Left lung (tissue), 10 donors: ENCODE measurements around the gene PSMD1. TPM values are rescaled to one million over a fixed set of nuclear protein-coding genes. Genes with fewer than 3 reads are reported as not detected.

Source experiments
- ATAC-seq: fragments of 200-7000 bp; cut with Tn5 transposase; one replicate; pipeline ENCODE4 v1.9.1; 2020; ENCODE audit warnings: moderate library complexity
- DNase-seq, 4 donors: peaks; one replicate each; pipeline ENCODE4 v3.0.0-alpha.2; 2013 to 2020
- H3K27ac ChIP-seq, 2 donors: fragments of 200-600 bp; sonication (generic) in 1 of 2; one replicate each; pipeline versions ENCODE4 v1.5.0 to v1.8.0; 2020 to 2021
- H3K27me3 ChIP-seq, 2 donors: fragments of 200-600 bp; sonication (generic) in 1 of 2; one replicate each; pipeline versions ENCODE4 v1.5.0 to v1.8.0; 2020 to 2021
- H3K36me3 ChIP-seq, 2 donors: fragments of 200-600 bp; sonication (generic) in 1 of 2; one replicate each; pipeline versions ENCODE4 v1.5.0 to v1.8.0; 2020 to 2021
- H3K4me1 ChIP-seq, 2 donors: fragments of 200-600 bp; one replicate each; pipeline ENCODE4 v1.8.0; 2021
- H3K4me3 ChIP-seq, 2 donors: fragments of 200-600 bp; sonication (generic) in 1 of 2; one replicate each; pipeline versions ENCODE4 v1.5.0 to v1.8.0; 2020 to 2021; ENCODE audit warnings: mild to moderate bottlenecking in 1 of 2
- H3K9me3 ChIP-seq, 2 donors: fragments of 200-600 bp; sonication (generic) in 1 of 2; one replicate each; pipeline versions ENCODE4 v1.5.0 to v1.8.0; 2020 to 2021
- CTCF ChIP-seq, 2 donors: fragments of 200-600 bp; sonication (generic) in 1 of 2; IDR thresholded peaks; one replicate each; pipeline versions ENCODE4 v1.5.0 to v1.8.0; 2021; ENCODE audit warnings: antibody characterized with exemption in 2 of 2
- intact Hi-C, 2 donors: fragments of 100-400 bp; cut with DNase I; formaldehyde crosslinking; loops; one replicate each; pipeline versions ENCODE4 v1.11.2 to v1.14.2; 2022
- polyA plus RNA-seq, 6 donors: library from polyadenylated mRNA; unstranded; fragments of 120-200 nt; gene quantifications; one replicate each; pipeline ENCODE4 v1.2.1, GENCODE V29; 2013; ENCODE audit not compliant: insufficient read length in 6 of 6
- total RNA-seq, 2 donors: library from RNA; stranded (reverse); fragmentation: NEBNext Ultra II Directional; extraction: Animal tissue kit (Norgen Biotek cat#: 25700); gene quantifications; one replicate each; pipeline ENCODE4 v1.2.1, GENCODE V29; 2021
- donor health status: DM: no; HTN: yes; CAD: no.
- donor health status: DM: no; HTN: no; CAD: no.

PSMD1 gene
- total and polyA plus RNA-seq, 8 donors: 62.9 to 118 (median 75.9) TPM

GRCh38 chr2:231169488-231169887 is 112.8 kb downstream of the PSMD1 start:
- ATAC-seq (no peak), DNase-seq (no peak)
- Histone ChIP-seq H3K27ac (no peak overlapping the region), H3K4me1 (peaks cover 6 to 8% of the 10 kb centered on the region in 2 donors), H3K36me3 (peaks cover 0 to 77% of the 10 kb centered on the region in 2 donors), H3K9me3 (no peaks in the 10 kb centered on the region), H3K4me3 (no peak overlapping the region), H3K27me3 (no peaks in the 10 kb centered on the region)
- TF ChIP-seq CTCF (IDR thresholded peaks at IDR 0.05): no peak
- intact Hi-C loops: no loop called here

DNA sequence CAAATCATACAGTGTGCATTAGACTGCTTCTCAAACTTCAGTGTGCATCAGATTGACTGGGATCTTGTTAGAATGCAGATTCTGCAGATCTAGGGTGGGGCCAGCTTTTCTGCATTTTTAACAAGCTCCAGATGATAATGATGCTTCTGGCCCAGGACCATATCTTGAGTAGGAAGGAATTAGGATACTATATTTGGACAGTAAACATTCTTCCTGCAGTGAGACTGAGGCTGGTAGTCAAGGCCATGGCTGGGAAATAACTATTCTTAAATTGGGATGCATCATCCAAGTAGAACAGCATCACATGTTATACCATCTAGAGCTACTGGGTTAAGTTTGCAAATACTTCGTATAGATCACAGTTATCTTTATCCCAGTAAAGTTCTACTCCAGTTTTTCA is 113.4 kb downstream of the PSMD1 start:
- ATAC-seq (peak; percentile 39), DNase-seq (no peak)
- peaks cover 0 to 76% of the 10 kb centered on the region in 2 donors for H3K36me3 ChIP-seq
- H3K4me3 ChIP-seq: no peak overlapping the region
- no peak overlapping the region for H3K27ac ChIP-seq
- H3K9me3 ChIP-seq: no peaks in the 10 kb centered on the region
- H3K27me3 ChIP-seq: no peaks in the 10 kb centered on the region
- intact Hi-C loops: no loop called here
- peaks cover 6 to 8% of the 10 kb centered on the region in 2 donors for H3K4me1 ChIP-seq
- no peak for TF ChIP-seq CTCF (IDR thresholded peaks at IDR 0.05)

GRCh38 chr2:231172025-231172424 is 115.4 kb downstream of the PSMD1 start:
- Histone ChIP-seq H3K27me3 (no peaks in the 10 kb centered on the region), H3K4me3 (no peak overlapping the region), H3K4me1 (peaks cover 6 to 8% of the 10 kb centered on the region in 2 donors), H3K36me3 (peaks cover 0 to 68% of the 10 kb centered on the region in 2 donors), H3K9me3 (no peaks in the 10 kb centered on the region), H3K27ac (no peak overlapping the region)
- TF ChIP-seq CTCF (IDR thresholded peaks at IDR 0.05): no peak
- DNase-seq (no peak), ATAC-seq (peak; percentile 39)
- intact Hi-C loops: no loop called here

DNA sequence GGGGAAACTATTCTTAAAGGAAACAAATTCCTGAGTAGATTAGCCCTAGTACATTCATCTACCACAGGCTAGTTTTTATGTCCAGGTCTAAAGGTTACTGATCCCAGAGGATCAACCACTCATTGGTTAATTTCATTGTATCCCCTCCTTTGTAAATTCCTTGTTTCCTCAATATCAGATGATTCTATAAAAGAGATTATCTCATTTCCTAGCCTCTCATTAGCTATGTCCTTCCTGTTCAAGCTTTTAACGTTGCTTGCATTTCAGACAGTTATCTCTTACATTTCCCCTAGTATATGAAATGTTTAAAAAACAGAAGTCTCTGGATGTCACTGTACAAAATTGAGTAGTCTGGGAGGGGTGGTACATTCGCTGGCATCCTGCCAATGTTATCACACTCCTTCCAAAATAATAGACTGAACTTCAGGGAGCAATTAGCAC is 117.6 kb downstream of the PSMD1 start:
- Histone ChIP-seq H3K4me1 (peaks cover 6 to 9% of the 10 kb centered on the region in 2 donors), H3K4me3 (no peak overlapping the region), H3K9me3 (no peaks in the 10 kb centered on the region), H3K27me3 (no peaks in the 10 kb centered on the region), H3K27ac (no peak overlapping the region), H3K36me3 (peaks cover 0 to 57% of the 10 kb centered on the region in 2 donors)
- intact Hi-C loops: no loop called here
- ATAC-seq (no peak), DNase-seq (no peak)
- TF ChIP-seq CTCF (IDR thresholded peaks at IDR 0.05): no peak

DNA sequence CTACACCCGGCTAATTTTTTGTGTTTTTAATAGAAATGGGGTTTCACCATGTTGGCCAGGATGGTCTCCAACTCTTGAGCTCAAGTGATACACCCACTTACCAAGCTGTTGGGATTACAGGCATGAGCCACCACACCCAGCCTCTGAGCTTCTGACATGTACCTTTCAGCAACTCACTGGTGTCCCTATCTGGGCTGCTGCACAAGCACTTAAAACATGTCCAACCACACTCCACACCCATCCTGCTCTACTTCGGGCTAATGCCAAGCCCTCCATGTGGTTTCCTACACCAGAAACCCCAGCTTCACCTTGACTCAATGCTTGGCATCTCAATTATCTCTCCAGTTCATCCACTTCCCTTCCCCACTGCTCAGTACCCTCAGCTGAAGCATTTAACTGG is 119.4 kb downstream of the PSMD1 start:
- intact Hi-C loops: no loop called here

More for the DNA sequence above, 119.4 kb downstream of the PSMD1 start:
- H3K4me1 ChIP-seq: peaks cover 6 to 27% of the 10 kb centered on the region in 2 donors
- H3K9me3 ChIP-seq: no peaks in the 10 kb centered on the region
- H3K27ac ChIP-seq: no peak overlapping the region
- peaks cover 0 to 40% of the 10 kb centered on the region in 2 donors for H3K36me3 ChIP-seq
- no peak for ATAC-seq
- no peak overlapping the region for H3K4me3 ChIP-seq
- no peaks in the 10 kb centered on the region for H3K27me3 ChIP-seq
- DNase-seq: no peak
- TF ChIP-seq CTCF (IDR thresholded peaks at IDR 0.05): no peak
